ENCODE measurements around the gene PDZD2.

- TF ChIP-seq ZNF274 (IDR thresholded peaks at IDR 0.05; ENCODE audit: low read depth, low read length) (no peak), SUZ12 (IDR thresholded peaks at IDR 0.05; ENCODE audit: extremely low read depth, insufficient read depth, insufficient read length) (no peak), YY1 (IDR thresholded peaks at IDR 0.05; ENCODE audit: insufficient read depth, insufficient read length) (no peak)
These were observed 39.2 kb downstream of the PDZD2 start for GRCh38 chr5:31678180-31678579.

Measured in NT2/D1 (cell line).